K562 (cell line): Measurements from ENCODE around the gene SH3D21. TPM values are rescaled to one million over a fixed set of nuclear protein-coding genes. Genes with fewer than 3 reads are reported as not detected.

ENCODE experiments used
- ATF6 ChIP-seq: sonication (generic); formaldehyde crosslinking; IDR thresholded peaks from 2 replicates; pipeline ENCODE4 v1.4.0; 2020; ENCODE audit warnings: mild to moderate bottlenecking, missing genetic modification reagents
- ATF7 ChIP-seq: fragments of 450-650 bp; IDR thresholded peaks from 2 replicates; pipeline ENCODE4 v1.7.1; 2014; ENCODE audit warnings: mild to moderate bottlenecking, moderate library complexity
- CBFA2T3 ChIP-seq: fragments of 450-650 bp; IDR thresholded peaks from 2 replicates; pipeline ENCODE4 v1.6.1; 2017
- CHD1 ChIP-seq: fragments of 200-600 bp; sonication (generic); IDR thresholded peaks from one replicate; pipeline ENCODE4 v1.6.1; 2012; ENCODE audit warnings: mild to moderate bottlenecking, moderate library complexity, low read length, inconsistent platforms
- CTBP1 ChIP-seq: fragments of 450-650 bp; IDR thresholded peaks from 2 replicates; pipeline ENCODE4 v1.6.1; 2016; ENCODE audit warnings: borderline replicate concordance
- DEAF1 ChIP-seq: fragments of 450-650 bp; formaldehyde crosslinking; IDR thresholded peaks from 2 replicates; pipeline ENCODE4 v1.4.0; 2020; ENCODE audit warnings: mild to moderate bottlenecking, moderate library complexity
- FOSL1 ChIP-seq: fragments of 200-800 bp; sonication (Bioruptor generic); conservative IDR thresholded peaks from 2 replicates; pipeline ENCODE4 v1.6.1; 2016; ENCODE audit warnings: missing genetic modification characterization, missing compliant biosample characterization
- HSF4 ChIP-seq: fragments of 250-450 bp; sonication (Bioruptor Pico); IDR thresholded peaks from 2 replicates; pipeline ENCODE4 v2.1.2; 2022; ENCODE audit warnings: mild to moderate bottlenecking, moderate library complexity, borderline replicate concordance
- MAX ChIP-seq: sonication (generic); formaldehyde crosslinking; IDR thresholded peaks from 2 replicates; pipeline ENCODE4 v1.9.0; 2022; ENCODE audit warnings: mild to moderate bottlenecking, missing genetic modification reagents
- NELFE ChIP-seq: IDR thresholded peaks from 2 replicates; pipeline ENCODE4 v1.6.1; 2011; ENCODE audit warnings: mild to moderate bottlenecking; ENCODE audit not compliant: insufficient read depth, insufficient read length
- NFE2 ChIP-seq: IDR thresholded peaks from 2 replicates; pipeline ENCODE4 v1.6.1; 2014; ENCODE audit warnings: antibody characterized with exemption, low read depth
- SP2 ChIP-seq: IDR thresholded peaks from 2 replicates; pipeline ENCODE4 v1.6.1; 2011; ENCODE audit warnings: mild to moderate bottlenecking, low read depth, low read length, moderate library complexity; ENCODE audit not compliant: poor library complexity, severe bottlenecking; ENCODE audit errors: extremely low read depth
- ZFX ChIP-seq: sonication (generic); formaldehyde crosslinking; IDR thresholded peaks from 2 replicates; pipeline ENCODE4 v1.8.0; 2022; ENCODE audit warnings: mild to moderate bottlenecking, missing genetic modification reagents, moderate library complexity
- polyA plus RNA-seq, 8 experiments: library from polyadenylated mRNA; depleted of rRNA in 4 of 8; stranded (reverse) in 5 of 8; unstranded in 3 of 8; fragments of >200 nt; fragmentation: Nextera tagmentation in 2 of 8; fragmentation: Illumina TruSeq in 1 of 8; extraction: Ambion mirVana in 2 of 8; extraction: Trizol in 1 of 8; gene quantifications; 2 replicates each; pipeline versions ENCODE4 v1.2.1 to v1.2.3, GENCODE V29; 2011 to 2014; ENCODE audit warnings: inconsistent platforms in 1 of 8, missing spikeins in 1 of 8
- total RNA-seq, 7 experiments: library from RNA; depleted of rRNA in 6 of 7; stranded (reverse); fragments of >200 nt in 6 of 7; fragmentation: Illumina TruSeq in 2 of 7; extraction: Trizol in 2 of 7; gene quantifications; 2 replicates each; pipeline versions ENCODE4 v1.2.1 to v1.2.3, GENCODE V29; 2011 to 2021; ENCODE audit warnings: low replicate concordance in 1 of 7
- TF ChIP-seq, protein P1 (sequence below), 2 experiments: fragments of 450-650 bp in 1 of 2; sonication (generic) in 1 of 2; formaldehyde crosslinking in 1 of 2; IDR thresholded peaks; 2 replicates each; pipeline versions ENCODE4 v1.7.1 to v1.9.0; 2016 to 2022; ENCODE audit warnings: inconsistent platforms in 1 of 2, mild to moderate bottlenecking in 1 of 2, missing genetic modification reagents in 1 of 2

SH3D21 gene
- total and polyA plus RNA-seq, 9 of the 15 experiments (the other 6 are each of a cell fraction or from before 2014, with no cell fraction given), result 0.01 to 4.7 (median 1.8) TPM

DNA sequence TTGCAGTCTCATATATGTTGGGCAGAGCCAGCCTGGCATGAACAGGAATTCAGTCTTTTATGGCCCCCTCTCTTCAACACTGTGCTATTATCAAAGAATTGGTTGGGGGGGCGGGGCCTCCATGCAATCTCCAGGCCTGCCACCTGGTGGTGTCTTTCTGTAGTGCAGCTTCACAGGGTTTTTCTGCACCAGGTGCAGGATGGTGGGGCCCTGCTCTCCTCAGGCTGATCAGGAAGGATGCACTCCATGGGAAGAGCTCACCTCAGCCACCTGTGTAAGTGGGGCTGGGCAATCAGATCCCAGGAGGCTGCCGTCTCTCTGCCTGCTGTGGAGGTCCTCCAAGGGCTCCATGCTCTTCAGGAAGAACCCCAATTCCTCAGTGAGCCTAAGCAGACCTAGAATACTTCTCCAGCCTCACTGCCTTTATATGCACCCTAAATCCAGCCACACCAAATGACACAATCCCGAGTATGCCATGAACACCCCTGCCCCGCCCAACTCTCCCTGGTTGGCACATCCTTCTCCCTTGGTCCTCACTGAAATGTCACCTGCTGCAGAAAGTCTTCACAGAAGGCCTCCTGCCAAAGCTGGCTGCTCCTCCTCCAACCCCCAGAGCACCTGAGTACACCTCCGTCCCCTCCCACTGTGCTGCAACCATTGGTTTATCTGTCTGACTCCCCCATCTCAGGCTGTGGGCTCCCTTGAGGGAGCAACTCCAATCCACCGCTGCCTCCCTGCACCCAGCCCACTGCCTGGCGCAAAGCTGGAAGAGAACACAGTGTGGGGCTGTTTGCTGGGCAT is 63.1 kb downstream of the SH3D21 start (continued):
- TF ChIP-seq, protein P1, sequence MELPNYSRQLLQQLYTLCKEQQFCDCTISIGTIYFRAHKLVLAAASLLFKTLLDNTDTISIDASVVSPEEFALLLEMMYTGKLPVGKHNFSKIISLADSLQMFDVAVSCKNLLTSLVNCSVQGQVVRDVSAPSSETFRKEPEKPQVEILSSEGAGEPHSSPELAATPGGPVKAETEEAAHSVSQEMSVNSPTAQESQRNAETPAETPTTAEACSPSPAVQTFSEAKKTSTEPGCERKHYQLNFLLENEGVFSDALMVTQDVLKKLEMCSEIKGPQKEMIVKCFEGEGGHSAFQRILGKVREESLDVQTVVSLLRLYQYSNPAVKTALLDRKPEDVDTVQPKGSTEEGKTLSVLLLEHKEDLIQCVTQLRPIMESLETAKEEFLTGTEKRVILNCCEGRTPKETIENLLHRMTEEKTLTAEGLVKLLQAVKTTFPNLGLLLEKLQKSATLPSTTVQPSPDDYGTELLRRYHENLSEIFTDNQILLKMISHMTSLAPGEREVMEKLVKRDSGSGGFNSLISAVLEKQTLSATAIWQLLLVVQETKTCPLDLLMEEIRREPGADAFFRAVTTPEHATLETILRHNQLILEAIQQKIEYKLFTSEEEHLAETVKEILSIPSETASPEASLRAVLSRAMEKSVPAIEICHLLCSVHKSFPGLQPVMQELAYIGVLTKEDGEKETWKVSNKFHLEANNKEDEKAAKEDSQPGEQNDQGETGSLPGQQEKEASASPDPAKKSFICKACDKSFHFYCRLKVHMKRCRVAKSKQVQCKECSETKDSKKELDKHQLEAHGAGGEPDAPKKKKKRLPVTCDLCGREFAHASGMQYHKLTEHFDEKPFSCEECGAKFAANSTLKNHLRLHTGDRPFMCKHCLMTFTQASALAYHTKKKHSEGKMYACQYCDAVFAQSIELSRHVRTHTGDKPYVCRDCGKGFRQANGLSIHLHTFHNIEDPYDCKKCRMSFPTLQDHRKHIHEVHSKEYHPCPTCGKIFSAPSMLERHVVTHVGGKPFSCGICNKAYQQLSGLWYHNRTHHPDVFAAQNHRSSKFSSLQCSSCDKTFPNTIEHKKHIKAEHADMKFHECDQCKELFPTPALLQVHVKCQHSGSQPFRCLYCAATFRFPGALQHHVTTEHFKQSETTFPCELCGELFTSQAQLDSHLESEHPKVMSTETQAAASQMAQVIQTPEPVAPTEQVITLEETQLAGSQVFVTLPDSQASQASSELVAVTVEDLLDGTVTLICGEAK (IDR thresholded peaks at IDR 0.05), result no peak
- TF ChIP-seq, protein P1 (CRISPR knock-in tag; IDR thresholded peaks at IDR 0.05), result no peak
- TF ChIP-seq SP2 (no peak), ZFX (CRISPR knock-in tag) (0 out of 2 replicates have a peak, but pooled peaks have one; percentile 10), MAX (CRISPR knock-in tag) (peak; percentile 56; the same call in 1 of the 2 replicates), CBFA2T3 (no peak), CTBP1 (peak; percentile 71), NFE2 (no peak), HSF4 (no peak), NELFE (no peak), ATF6 (CRISPR knock-in tag) (no peak), CHD1 (no peak), FOSL1 (tag) (no peak), ATF7 (peak; percentile 41; the same call in 1 of the 2 replicates), DEAF1 (CRISPR knock-in tag) (peak; percentile 51; the same call in 1 of the 2 replicates)
